T-helper 2 cell treated with Interferon-gamma antibody and Interleukin-4, amounts not matched to agents 5 μg/mL and 100 μg/mL, for 36 hours (primary cell): Measurements from ENCODE around the gene PLAAT5.
A peak's percentile ranks its signal among the peaks of the same experiment; 100 is the strongest.
"Not testable (repeated sequence)": the region's sequence is repeated elsewhere in the genome, so short reads cannot be mapped to it uniquely, and the experiment has no call there.

Source experiments
- DNase-seq: peaks from one replicate; pipeline ENCODE4 v3.0.0; 2021; ENCODE audit warnings: low spot score
- H3K27ac Mint-ChIP-seq: one replicate; pipeline ENCODE4 v1.8.0; 2021; ENCODE audit warnings: mild to moderate bottlenecking, mixed read lengths
- H3K27me3 Mint-ChIP-seq: one replicate; pipeline ENCODE4 v1.8.0; 2021; ENCODE audit warnings: low read depth, mixed read lengths
- H3K36me3 Mint-ChIP-seq: one replicate; pipeline ENCODE4 v1.8.0; 2021; ENCODE audit warnings: low read depth, mixed read lengths
- H3K4me1 Mint-ChIP-seq: one replicate; pipeline ENCODE4 v1.8.0; 2021; ENCODE audit warnings: low read depth, mixed read lengths
- H3K4me3 Mint-ChIP-seq: one replicate; pipeline ENCODE4 v1.8.0; 2022; ENCODE audit warnings: mild to moderate bottlenecking, moderate library complexity, mixed read lengths
- H3K9me3 Mint-ChIP-seq: one replicate; pipeline ENCODE4 v1.8.0; 2021; ENCODE audit warnings: mixed read lengths

PLAAT5 gene

GRCh38 chr11:63490551-63491239, at the start of gene PLAAT5:
TSS of gene PLAAT5 (minus strand) at chr11:63491167. CDS start at chr11:63491034, 133 bp downstream.
- Mint-ChIP-seq H3K36me3 (peaks cover 2% of the 10 kb centered on the region), H3K27me3 (peaks cover 86% of the 10 kb centered on the region), H3K4me1 (peaks cover 19% of the 10 kb centered on the region), H3K4me3 (peak within 1 kb of the TSS; percentile 90), H3K27ac (peak within 1 kb of the TSS; percentile 77), H3K9me3 (peaks cover 12% of the 10 kb centered on the region)
- DNase-seq: peak; percentile 13

GRCh38 chr11:63537293-63538101, 46.5 kb upstream of the PLAAT5 start:
- H3K27me3 Mint-ChIP-seq: peaks cover 3% of the 10 kb centered on the region
- H3K36me3 Mint-ChIP-seq: peaks cover 21% of the 10 kb centered on the region
- peak overlapping the region; percentile 84 for H3K27ac Mint-ChIP-seq
- peak overlapping the region; percentile 96 for H3K4me3 Mint-ChIP-seq
- DNase-seq: no peak
- H3K4me1 Mint-ChIP-seq: peaks cover 53% of the 10 kb centered on the region
- H3K9me3 Mint-ChIP-seq: no peaks in the 10 kb centered on the region

GRCh38 chr11:63536669-63537292, 45.8 kb upstream of the PLAAT5 start, which contains the start of gene PLAAT4:
TSS of gene PLAAT4 (plus strand) at chr11:63536808. CDS start at chr11:63536869, 61 bp downstream.
- Mint-ChIP-seq H3K27me3 (peaks cover 2% of the 10 kb centered on the region), H3K9me3 (no peaks in the 10 kb centered on the region), H3K4me3 (peak within 1 kb of the TSS; percentile 96), H3K4me1 (peaks cover 56% of the 10 kb centered on the region), H3K36me3 (peaks cover 17% of the 10 kb centered on the region), H3K27ac (peak within 1 kb of the TSS; percentile 84)
- DNase-seq: peak; percentile 25

GRCh38 chr11:63535734-63536133, 44.8 kb upstream of the PLAAT5 start:
- peak overlapping the region; percentile 96 for H3K4me3 Mint-ChIP-seq
- H3K27me3 Mint-ChIP-seq: peaks cover 2% of the 10 kb centered on the region
- H3K9me3 Mint-ChIP-seq: no peaks in the 10 kb centered on the region
- peak; percentile 61 for DNase-seq
- H3K27ac Mint-ChIP-seq: peak overlapping the region; percentile 84
- H3K4me1 Mint-ChIP-seq: peaks cover 63% of the 10 kb centered on the region
- H3K36me3 Mint-ChIP-seq: peaks cover 13% of the 10 kb centered on the region

GRCh38 chr11:63534895-63535461, 44.0 kb upstream of the PLAAT5 start:
- peaks cover 62% of the 10 kb centered on the region for H3K4me1 Mint-ChIP-seq
- DNase-seq: peak; percentile 47
- H3K36me3 Mint-ChIP-seq: peaks cover 8% of the 10 kb centered on the region
- H3K27ac Mint-ChIP-seq: peak overlapping the region; percentile 84
- H3K9me3 Mint-ChIP-seq: no peaks in the 10 kb centered on the region
- peaks cover 2% of the 10 kb centered on the region for H3K27me3 Mint-ChIP-seq
- peak overlapping the region; percentile 96 for H3K4me3 Mint-ChIP-seq

GRCh38 chr11:63534076-63534475, 43.1 kb upstream of the PLAAT5 start:
- H3K27ac Mint-ChIP-seq: peak overlapping the region; percentile 17
- peaks cover 68% of the 10 kb centered on the region for H3K4me1 Mint-ChIP-seq
- H3K9me3 Mint-ChIP-seq: no peaks in the 10 kb centered on the region

GRCh38 chr11:63532799-63533475, 42.0 kb upstream of the PLAAT5 start:
- no peak overlapping the region for H3K27ac Mint-ChIP-seq
- no peaks in the 10 kb centered on the region for H3K36me3 Mint-ChIP-seq
- no peaks in the 10 kb centered on the region for H3K27me3 Mint-ChIP-seq
- DNase-seq: no peak
- peaks cover 63% of the 10 kb centered on the region for H3K4me1 Mint-ChIP-seq
- H3K4me3 Mint-ChIP-seq: no peak overlapping the region
- H3K9me3 Mint-ChIP-seq: no peaks in the 10 kb centered on the region

More at GRCh38 chr11:63534076-63534475, 43.1 kb upstream of the PLAAT5 start:
- peaks cover 4% of the 10 kb centered on the region for H3K36me3 Mint-ChIP-seq
- peaks cover 2% of the 10 kb centered on the region for H3K27me3 Mint-ChIP-seq
- DNase-seq: no peak
- H3K4me3 Mint-ChIP-seq: peak overlapping the region; percentile 35

GRCh38 chr11:63532117-63532516, 41.1 kb upstream of the PLAAT5 start:
- Mint-ChIP-seq H3K4me3 (peak overlapping the region; percentile 68), H3K27ac (peak overlapping the region; percentile 50), H3K36me3 (no peaks in the 10 kb centered on the region), H3K4me1 (peaks cover 63% of the 10 kb centered on the region), H3K27me3 (no peaks in the 10 kb centered on the region), H3K9me3 (no peaks in the 10 kb centered on the region)
- no peak for DNase-seq

- Mint-ChIP-seq H3K27ac (peak overlapping the region; percentile 76), H3K4me3 (peak overlapping the region; percentile 68), H3K4me1 (peaks cover 60% of the 10 kb centered on the region)
- H3K27me3 Mint-ChIP-seq, H3K9me3 Mint-ChIP-seq, H3K36me3 Mint-ChIP-seq: not testable (repeated sequence)
- DNase-seq: peak; percentile 63
Observed at GRCh38 chr11:63531074-63531792, 40.3 kb upstream of the PLAAT5 start.

- no peak overlapping the region for H3K4me3 Mint-ChIP-seq
- H3K27ac Mint-ChIP-seq: no peak overlapping the region
- peaks cover 50% of the 10 kb centered on the region for H3K4me1 Mint-ChIP-seq
- H3K27me3 Mint-ChIP-seq: no peaks in the 10 kb centered on the region
- H3K9me3 Mint-ChIP-seq: no peaks in the 10 kb centered on the region
- DNase-seq: no peak
- H3K36me3 Mint-ChIP-seq: no peaks in the 10 kb centered on the region
Observed at GRCh38 chr11:63530021-63530420, 39.1 kb upstream of the PLAAT5 start.

GRCh38 chr11:63529373-63529772, 38.4 kb upstream of the PLAAT5 start:
- H3K4me1 Mint-ChIP-seq: peaks cover 46% of the 10 kb centered on the region
- not testable (repeated sequence) for H3K27ac Mint-ChIP-seq, H3K36me3 Mint-ChIP-seq, H3K4me3 Mint-ChIP-seq, DNase-seq, H3K9me3 Mint-ChIP-seq, H3K27me3 Mint-ChIP-seq

GRCh38 chr11:63528729-63529278, 37.8 kb upstream of the PLAAT5 start:
- not testable (repeated sequence) for DNase-seq, H3K9me3 Mint-ChIP-seq, H3K27me3 Mint-ChIP-seq, H3K27ac Mint-ChIP-seq, H3K36me3 Mint-ChIP-seq, H3K4me3 Mint-ChIP-seq
- H3K4me1 Mint-ChIP-seq: peaks cover 40% of the 10 kb centered on the region
